ENCODE measurements around the gene CHIT1.

DNA sequence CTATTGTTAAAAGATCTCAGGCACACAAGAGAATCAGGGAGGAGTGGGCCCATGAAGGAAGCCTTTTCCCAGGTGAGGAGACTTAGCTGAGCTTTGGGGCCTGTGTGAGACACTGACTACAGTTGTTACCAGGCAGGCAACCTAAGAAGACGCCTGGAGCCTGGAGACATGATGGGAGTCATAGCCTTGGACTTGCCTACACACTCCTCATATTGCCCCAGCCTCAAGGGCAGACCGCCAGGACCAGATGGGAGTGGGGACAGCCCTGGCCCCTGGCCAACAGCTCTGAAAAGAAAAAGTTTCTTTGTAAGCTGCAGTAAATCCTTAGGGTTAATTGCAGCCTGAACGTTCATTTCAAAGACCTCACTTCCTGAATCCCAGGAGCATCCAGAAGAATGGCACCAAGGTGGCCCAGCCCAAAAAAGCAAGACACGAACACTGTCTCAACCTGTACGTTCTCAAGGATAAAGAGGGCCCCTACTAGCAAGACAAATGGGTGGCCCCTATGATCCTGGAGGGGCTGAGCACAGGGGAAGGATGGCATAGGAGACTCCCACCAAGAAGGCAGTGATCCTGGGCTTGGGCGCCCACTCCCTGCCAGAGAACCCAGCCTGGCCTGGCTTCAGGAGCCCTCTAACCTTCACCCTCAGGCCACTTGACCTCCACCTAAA, 42.6 kb upstream of the CHIT1 start:
- no peak for TF ChIP-seq POLR2A (IDR thresholded peaks at IDR 0.05)
- no peak for TF ChIP-seq CTCF (IDR thresholded peaks at IDR 0.05)
- TF ChIP-seq EP300 (IDR thresholded peaks at IDR 0.05), result no peak

Measured in ovary (tissue), 3 donors.